Epidermal melanocyte (primary cell): ENCODE data around the gene NPAS3.

ENCODE experiments used
- DNase-seq: peaks from one replicate; pipeline ENCODE4 v3.0.0; 2011; ENCODE audit warnings: low spot score; ENCODE audit not compliant: insufficient read length

The NPAS3 gene

DNA sequence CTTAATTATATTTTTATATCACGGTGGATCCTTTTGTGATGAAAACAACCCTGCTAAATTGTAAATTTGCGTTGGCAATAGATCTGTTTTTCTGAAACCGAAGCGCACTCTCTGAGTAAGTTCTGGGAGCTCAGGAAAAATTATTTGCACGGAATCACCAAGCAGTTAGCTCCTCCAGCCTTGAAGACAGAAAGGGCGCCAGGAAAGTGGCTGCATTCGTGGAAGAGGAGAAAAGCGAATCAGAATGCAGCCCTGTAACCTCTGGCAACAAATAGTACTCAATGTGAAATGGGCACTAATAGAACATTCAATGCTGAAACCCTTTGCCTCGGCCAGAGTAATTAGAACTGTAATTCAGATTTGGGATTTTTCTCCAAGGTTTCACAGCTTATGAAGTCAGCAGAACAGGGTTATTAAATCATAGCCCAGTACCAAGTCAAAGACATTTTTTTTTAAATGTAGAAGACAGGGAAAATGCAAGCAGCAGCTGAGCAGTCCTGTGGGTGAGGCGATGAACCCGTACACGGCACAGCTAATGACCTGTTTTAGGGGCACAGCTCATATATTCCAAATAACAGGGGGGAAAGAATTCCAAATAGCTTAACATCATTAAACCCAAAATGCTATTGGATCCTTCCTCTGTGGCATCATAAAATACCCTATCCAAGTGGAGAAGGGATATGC is 760.8 kb downstream of the NPAS3 start:
- DNase-seq, result no peak

DNA sequence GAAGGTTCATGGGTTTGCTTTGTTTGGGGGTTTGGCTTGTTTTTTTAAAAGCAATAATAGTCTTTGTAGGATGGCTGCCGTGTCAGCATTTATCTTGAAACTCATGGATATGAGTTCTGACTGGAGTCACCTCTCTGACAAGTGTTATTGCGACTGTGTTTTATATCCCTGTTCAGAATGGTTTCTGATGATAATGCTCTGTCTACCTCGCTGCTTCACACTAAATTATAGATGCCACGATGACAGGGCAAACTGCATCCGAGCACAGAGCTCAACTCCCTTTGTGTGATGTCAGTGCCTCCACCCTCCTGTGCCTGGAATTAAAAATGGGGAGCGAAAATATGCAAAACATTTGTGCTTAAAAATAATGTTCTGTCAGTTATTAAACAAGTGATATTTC is 761.4 kb downstream of the NPAS3 start:
- no peak for DNase-seq

DNA sequence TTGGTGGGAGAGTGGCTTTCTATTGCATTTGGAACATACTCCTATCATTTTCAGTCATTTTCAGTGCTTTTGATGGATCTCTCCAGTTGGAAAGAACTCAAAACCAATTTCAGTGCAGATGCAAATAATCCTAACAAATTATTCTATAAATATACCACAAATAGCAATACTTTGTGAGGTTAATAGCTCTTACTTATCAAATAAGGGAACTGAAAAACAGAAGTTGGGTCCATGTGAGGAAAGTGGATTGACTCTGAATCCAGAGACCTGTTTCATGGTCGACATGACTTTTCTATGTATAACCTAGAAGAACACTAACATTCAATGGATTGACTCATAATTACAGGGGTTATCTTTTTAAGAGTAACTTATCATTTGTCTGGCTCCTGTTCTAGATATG is 763.6 kb downstream of the NPAS3 start:
- no peak for DNase-seq

DNA sequence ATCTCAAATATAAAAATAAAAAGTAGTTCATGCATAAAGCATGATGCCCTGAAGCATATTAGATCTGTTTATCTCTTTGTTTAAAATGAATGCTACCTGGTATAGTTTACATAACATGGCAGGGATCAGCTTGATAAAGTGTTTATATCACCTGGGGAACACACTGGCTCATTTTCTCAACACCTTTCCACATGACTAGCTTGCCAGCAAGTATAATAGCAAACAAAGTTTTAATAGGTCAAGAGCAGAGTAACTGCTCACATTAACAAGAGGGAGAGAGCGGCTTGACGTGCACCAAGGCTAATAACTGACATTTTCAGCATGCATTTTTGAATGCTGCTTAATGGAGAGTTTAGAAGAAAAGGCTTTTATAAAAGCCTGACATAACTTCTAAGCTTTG is 765.8 kb downstream of the NPAS3 start:
- DNase-seq, result no peak

DNA sequence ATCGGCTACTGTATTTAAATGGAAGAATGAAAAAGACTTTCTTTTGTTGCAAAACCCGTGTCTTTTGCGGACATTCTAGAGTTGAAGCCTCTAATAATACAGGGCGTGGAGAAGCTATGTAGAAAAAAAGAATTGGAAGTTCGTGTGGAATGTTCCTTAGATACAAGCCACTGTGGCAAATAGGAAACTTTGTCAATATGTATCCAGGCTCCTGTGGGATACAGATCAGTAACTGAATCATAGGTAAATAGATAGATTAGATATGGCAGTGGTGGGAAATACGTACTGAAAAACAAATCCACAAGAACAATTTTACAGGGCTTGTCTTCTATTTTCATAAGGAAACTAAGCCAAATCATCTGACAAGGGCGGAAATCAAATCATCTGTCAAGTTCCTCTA is 766.8 kb downstream of the NPAS3 start:
- DNase-seq, result no peak

DNA sequence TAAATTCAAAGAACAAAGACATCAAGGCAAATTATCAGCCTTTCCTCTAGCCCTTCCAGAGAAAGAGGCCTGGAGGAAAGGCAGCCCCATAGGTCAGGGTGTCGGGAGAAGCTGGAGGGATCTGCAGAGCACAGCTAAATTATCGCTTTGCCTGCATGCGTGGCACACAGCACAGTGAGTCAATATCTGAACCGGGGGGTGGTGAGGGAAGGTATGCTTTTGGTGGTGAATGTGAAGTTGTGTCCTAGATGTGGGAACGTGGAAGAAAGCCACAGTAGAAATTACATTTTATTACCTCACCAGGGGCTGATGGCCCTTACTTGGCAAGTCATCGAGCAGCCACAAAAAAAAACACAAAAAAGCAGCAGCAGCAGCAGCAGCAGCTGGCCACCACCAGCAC is 769.0 kb downstream of the NPAS3 start:
- no peak for DNase-seq

DNA sequence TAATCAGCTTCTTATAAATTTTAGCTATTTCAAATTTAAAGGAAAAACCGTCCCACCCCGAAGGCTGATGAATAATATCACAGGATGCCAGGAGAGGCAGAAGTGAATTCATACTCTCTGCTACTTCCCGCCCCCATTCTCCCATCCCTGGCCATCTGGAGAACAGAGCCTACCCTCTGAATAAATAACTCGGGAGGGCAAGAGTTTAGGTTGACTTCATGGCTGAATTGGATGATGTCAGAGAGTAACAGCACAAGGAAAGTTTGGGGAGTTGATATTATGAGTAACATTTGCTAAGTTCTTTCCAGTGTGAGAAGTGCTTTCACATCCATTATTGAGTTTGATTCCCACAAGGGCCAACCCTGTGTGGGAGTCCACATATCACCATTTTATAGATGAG is 770.6 kb downstream of the NPAS3 start:
- DNase-seq, result no peak

DNA sequence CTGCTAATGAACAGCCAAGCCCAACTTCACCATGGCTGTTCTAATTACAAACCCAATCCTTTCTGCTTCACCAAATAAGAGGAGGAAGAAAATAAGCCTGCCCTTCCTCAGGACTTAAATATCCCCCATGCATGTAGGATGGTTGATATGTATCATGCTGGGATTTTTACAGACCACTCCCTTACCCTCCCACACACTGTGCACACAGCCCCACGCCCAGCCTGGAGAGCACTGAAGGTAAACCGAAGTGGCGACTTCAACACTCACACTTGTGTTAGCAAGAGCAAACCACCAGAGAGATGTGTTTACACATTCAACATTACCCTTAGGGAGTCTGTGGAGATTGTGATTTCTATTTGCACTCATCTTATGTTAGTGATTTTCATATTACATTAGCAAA is 771.0 kb downstream of the NPAS3 start:
- DNase-seq, result no peak

DNA sequence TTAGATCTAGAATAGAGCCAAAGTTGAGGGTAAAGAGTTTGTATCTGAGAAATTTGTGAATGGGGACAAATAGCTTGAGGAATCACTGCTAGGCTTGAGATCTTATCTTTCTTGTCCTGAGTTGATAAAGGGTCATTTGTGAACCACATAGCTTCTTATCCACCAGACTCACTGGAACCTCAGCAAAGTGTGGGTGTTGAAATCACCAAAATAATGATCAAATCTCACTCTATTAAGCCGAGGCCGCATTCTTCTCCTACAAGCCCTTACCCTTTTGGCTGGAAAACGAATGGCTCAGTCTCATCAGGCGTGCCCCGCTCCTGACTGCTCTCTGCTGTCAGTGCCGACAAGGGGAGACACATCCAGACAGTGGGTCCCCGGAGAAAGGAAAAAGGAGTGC is 771.6 kb downstream of the NPAS3 start:
- DNase-seq, result no peak

DNA sequence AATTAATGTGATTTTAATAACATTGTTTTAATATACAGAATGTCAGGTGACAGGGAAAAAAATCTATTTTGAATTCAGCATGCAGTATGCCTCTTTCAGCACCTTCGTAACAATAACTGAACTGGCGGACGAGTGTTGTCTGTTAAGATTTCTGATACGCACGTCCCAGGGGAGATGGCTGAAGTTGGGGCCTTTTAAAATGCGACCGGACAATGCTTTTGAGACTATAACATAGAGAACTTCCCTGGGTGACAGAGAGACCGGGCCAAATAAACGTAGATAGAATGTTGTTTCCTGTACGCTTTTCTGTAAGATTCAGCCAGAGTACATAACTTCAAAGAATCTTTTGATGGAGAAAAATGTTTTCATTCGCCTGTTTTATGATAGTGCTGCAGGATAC is 772.5 kb downstream of the NPAS3 start:
- DNase-seq, result no peak

DNA sequence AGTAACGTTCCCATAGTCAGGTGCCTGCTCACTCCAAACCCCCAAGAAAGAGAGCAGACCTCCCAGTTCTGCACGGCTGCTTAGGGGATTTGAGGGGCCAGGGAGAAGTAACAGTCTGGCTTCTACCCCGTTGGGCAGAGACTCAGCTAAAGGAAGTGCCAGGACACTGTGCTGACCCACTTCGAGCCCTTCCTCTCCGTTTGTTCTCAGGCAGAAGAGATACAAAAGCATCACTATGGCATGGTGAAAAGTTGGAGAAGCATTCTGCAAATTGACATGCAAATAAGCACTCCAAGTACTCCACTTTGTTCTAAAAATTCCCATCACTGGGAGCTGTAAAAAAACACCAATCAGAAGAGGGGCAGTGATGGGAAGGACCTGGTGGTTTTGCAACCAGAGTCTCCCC is 773.1 kb downstream of the NPAS3 start:
- DNase-seq, result no peak

DNA sequence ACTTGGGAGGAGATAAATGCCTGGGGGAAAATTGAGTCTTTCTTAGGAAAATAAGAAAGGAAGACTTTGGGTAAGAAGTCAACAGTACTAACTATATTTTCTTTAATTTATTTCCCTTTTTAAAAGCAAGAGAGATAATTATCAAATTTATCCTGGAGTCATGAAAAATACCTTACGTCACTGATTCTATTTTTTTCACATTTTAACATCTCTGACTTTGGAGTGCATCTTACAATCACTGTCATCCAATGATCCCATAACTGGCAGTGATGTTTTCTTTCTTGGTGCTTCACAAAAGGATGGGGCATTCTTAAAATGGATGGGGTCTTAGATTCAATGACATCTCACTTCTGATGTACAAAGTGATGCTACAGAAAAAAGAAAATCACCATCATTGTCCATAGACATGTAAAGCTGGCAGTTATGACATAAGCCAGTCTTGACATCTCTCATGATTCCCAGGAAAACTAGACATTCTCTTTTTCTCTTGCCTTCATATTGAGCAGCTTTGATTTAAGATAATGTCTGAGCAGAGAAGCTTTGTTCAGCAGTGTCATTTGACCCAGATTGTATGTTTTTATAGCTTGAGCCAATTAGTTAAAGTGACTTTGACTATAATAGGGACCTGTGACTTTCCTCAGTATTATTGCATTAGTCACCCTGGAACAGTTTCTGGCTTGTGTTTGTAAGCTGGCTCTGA is 776.0 kb downstream of the NPAS3 start:
- no peak for DNase-seq

DNA sequence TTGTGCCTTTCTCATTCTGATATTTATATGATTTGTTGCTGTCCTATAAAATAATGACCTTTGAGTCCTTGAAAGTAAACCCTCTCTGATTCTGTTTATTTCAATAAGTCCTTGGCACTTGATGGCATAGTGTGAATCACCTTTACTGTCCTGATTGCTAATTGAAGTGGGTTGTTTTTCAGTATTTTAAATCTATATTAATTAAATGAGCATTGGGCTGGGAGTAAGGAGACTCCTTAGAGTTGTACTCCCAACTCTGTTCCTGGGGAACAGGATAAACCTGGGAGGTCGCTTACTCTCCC is 776.5 kb downstream of the NPAS3 start:
- no peak for DNase-seq

DNA sequence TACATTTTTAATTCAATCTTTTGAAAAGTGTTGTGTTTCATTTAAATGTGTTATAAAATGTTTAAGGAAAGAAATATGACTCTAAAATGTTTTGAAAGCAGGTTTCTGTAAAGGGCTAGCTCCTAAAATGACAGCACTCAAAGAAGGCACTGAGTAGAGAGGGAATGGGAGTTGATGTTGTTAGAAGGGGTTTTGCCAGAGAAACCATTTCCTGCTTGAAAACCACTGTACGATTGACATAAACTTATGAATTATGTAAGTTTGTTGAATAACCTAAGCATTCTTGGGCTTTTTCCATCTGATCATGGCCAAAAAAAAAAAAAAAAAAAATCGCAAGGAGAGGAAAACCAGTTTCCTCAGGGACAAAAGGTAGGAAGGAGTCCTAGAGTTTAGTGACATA is 778.2 kb downstream of the NPAS3 start:
- DNase-seq, result no peak

DNA sequence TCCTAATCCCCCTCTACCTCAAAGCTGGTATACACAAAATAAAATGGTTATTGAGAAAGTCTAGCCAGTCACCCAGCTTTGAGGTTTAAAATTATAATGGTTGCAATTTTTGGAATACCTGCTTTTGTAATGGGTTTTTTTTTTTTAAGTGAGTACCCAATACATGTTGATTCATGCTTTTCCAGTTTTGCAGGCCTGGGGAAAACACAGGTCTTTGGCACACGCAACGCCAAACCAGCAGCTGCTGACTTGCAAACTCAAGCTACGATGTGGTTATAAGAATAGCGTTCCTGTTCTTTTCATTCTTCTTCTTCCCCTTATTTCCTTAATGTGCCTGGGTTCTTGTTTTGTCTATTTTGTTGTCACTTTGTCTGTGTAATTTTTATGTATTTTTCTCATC is 779.2 kb downstream of the NPAS3 start:
- no peak for DNase-seq

DNA sequence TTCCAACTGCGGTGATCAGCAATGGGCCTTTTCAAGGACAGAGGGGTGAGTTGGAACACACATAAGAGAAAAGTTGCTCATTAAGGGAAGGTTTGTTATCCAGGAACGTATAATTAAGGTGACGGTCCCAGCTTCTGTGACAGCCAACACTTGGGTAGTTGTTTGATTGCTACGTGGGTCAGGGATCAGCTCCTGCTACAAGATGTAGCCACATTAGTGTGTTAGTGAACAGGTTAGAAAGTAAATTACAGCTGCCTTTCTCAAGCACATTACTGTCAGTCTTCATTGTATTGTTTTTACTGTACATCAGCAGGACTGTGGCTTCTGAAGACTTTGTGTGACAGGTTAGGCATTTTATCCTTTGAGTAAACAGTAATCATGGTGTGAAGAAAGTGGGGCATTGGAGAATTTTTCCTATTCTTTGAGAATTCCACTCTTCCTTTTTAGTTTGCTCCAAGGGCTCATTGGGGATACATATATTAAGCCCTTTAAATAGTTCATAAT is 781.7 kb downstream of the NPAS3 start:
- no peak for DNase-seq

DNA sequence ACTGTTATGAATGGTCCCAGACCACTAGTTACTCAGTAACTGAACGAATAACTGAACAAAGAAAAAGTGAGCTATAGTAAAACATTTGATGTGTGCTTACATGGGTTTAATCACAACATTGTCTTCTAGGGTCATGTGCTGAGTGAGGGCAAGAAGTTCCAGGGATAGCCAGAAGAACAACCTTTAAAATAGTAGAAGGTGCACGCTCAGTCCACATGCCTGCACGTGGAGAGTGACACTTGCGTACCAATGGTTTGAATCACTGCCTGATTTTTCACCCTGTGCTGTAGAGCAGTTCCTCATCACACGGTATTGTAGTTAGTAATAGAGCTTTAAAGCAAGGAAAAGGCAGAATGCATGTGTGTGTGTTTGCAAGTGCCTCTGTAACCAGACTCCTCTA is 788.0 kb downstream of the NPAS3 start:
- DNase-seq, result no peak

DNA sequence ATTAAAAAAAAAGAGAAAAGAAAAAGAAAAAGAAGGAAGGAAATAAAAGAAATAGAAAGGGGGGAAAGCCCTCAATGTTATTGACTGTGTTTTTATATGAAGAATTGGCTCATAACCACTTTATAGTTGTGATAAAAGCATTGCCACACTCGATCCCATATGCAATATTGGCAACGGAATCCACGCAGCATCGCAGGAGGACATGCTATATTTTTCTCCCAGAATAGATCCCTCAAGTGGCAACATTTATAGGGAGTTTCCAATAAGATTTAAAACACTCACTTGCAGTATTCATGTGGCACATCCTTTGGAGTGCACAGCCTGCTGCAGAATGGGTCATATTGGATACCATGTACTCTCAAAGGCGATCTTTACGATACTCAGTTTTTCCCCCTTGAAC is 788.9 kb downstream of the NPAS3 start:
- no peak for DNase-seq

DNA sequence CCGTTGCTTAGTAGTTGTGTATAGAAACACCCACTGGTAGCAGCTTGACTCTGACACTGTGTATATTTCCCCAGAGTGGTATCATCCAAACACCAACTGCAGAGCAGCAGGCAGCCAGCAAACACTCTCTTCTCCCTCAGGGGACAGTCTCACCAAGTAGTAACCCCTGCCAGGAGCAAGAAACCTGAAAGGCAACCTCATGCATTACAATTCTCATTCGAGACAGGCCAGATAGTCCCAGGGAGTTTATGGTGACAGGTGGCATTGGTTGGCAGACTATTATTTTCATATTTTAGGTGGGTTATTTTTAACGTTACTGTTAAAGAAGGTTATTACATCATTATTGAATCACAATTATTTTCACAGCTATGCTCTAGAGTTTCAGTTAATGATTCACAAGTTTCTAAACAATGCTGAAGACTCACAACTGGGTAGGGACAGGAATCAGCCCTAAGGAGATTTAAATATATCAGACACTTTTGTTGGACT is 789.4 kb downstream of the NPAS3 start:
- no peak for DNase-seq

DNA sequence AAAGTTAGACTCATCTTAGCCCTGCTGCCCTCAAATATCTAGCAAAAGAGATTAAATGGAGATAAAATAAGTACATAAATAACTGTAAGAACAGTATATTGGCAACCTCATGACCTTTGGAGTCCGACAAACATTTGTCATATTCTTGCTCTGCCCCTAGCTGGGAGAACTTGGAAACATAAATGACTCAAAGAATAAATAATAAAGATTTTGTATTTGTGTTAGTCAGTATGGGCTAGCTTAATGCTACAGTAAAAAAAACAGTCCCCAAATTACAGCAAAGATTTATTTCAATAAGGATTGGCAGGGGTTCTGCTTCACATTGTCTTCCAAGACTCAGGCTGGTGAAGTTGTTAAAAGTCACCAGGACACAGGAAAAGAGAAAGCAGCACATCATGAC is 791.5 kb downstream of the NPAS3 start:
- no peak for DNase-seq

DNA sequence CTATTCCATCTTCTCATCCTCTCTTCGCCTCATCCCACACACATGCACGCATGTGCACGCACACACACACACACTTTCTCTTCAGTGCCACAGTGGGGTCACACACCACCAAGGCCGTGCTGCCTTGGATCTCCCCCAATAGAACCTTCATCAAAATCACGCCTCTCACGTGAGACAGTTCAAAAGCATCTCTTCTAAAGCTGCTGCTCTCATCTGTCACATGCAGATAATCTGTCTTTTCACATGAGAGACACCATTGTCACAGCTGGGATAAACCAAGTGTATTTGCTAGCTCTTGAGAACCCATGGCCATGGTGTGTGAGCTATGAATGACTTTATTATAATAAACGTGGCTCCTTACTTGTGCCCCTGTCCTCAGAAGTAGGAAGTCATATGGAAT is 793.5 kb downstream of the NPAS3 start:
- no peak for DNase-seq

DNA sequence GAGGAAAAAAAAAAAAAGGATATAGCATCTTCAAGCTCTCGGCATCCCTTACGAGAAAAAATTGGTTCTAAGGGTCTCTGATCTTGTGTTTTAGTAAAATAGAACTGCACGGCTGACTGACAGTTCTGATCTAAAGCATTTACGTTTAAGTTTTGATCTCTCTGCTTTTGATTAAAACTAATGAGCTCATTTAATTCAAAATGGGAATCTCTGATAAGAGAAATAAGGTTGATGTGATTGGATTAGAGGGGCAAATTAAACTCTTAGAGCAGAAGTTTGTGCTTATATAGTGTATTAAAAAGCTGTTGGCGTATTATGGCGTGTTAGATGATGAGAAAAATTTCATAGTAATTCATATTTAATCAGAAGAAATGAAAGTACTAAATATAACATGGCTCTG is 794.6 kb downstream of the NPAS3 start:
- DNase-seq, result no peak

DNA sequence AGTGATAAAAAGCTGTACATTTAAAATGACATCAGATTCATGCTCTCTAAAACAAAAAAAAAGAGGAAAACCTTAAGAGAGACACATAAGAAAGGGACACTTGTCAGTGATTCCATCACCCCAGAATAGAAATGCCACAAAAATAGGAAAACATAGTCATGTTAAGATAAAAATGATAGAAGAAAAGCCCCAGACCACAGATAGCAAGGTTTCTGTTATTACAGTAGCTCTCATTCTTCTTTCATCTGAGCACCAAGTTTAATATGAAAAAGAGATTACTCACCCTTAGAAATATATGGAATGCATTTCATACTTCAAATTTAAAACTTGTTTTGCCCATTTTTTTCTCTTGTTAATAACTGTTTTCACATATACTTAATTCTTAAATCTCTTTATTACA is 795.0 kb downstream of the NPAS3 start:
- DNase-seq, result no peak
